HepG2 (cell line): ENCODE measurements around the gene SNED1. TPM values are rescaled to one million over a fixed set of nuclear protein-coding genes. Genes with fewer than 3 reads are reported as not detected.

Experiments
- ATAC-seq: fragments of 200-7000 bp; cut with Tn5 transposase; 3 replicates; pipeline ENCODE4 v1.9.1; 2020; ENCODE audit warnings: mild to moderate bottlenecking, moderate library complexity
- BruUV-seq: library from RNA; stranded (reverse); fragments of 400-500 nt; replicated peaks from 2 replicates; lab custom pipeline; 2021; lab: Mats Ljungman, UMichigan
- CTCF ChIA-PET: fragments of 300-600 bp; formaldehyde crosslinking; extraction: SDS; loops from one replicate; lab custom pipeline; 2021; ENCODE audit warnings: low total read pairs, inconsistent platforms, low intra/inter-chr PET ratio; lab: Yijun Ruan, JAX
- POLR2A ChIA-PET: fragments of 350-600 bp; sonication (Branson Sonifier 250); formaldehyde crosslinking; loops from one replicate; lab custom pipeline; 2020; ENCODE audit warnings: antibody characterized with exemption, inconsistent platforms; lab: Yijun Ruan, JAX
- DNase-seq: peaks from one replicate; pipeline ENCODE4 v3.0.0-alpha.2; 2015; ENCODE audit warnings: low spot score
- FAIRE-seq: peaks from 3 replicates; lab custom pipeline; 2011; peaks lifted over from hg19 to GRCh38; lab: Jason Lieb, UNC
- H2AFZ ChIP-seq: one replicate; pipeline ENCODE4 v1.6.1; 2011; ENCODE audit warnings: low read length, inconsistent platforms
- H3K27ac ChIP-seq: fragments of 300-600 bp; 3 replicates; pipeline ENCODE4 v1.8.0; 2011; ENCODE audit warnings: mixed run types, mild to moderate bottlenecking, mixed read lengths, low read length, inconsistent platforms; ENCODE audit not compliant: insufficient read depth; ENCODE audit errors: extremely low read length
- H3K27me3 ChIP-seq, 2 experiments: fragments of 200-600 bp in 1 of 2; 2 replicates in 1 of 2; 3 replicates in 1 of 2; pipeline versions ENCODE4 v1.6.0 to v1.8.0; 2011; ENCODE audit warnings: low read length in 2 of 2, mild to moderate bottlenecking in 2 of 2, moderate library complexity in 2 of 2, inconsistent platforms in 1 of 2; ENCODE audit not compliant: insufficient read depth in 2 of 2, control insufficient read depth in 1 of 2
- H3K36me3 ChIP-seq, 2 experiments: fragments of 200-600 bp in 1 of 2; replicated peaks in 1 of 2; 2 replicates in 1 of 2; 3 replicates in 1 of 2; pipeline versions ENCODE4 v1.5.1 to v1.8.0; 2011; ENCODE audit warnings: low read length in 2 of 2, inconsistent platforms in 1 of 2; ENCODE audit not compliant: insufficient read depth in 2 of 2, control insufficient read depth in 1 of 2
- H3K4me1 ChIP-seq: 2 replicates; pipeline ENCODE4 v1.5.1; 2012; ENCODE audit warnings: low read length, inconsistent platforms; ENCODE audit not compliant: insufficient read depth
- H3K4me2 ChIP-seq: 2 replicates; pipeline ENCODE4 v1.6.0; 2011; ENCODE audit warnings: low read depth, low read length, inconsistent platforms
- H3K4me3 ChIP-seq, 3 experiments: fragments of 200-600 bp in 1 of 3; sonication (generic), shearing (Covaris generic) in 1 of 3; replicated peaks in 1 of 3; 2 replicates each; pipeline ENCODE4 v1.5.1; 2011 to 2016; ENCODE audit warnings: low read length in 3 of 3, inconsistent platforms in 2 of 3, low read depth in 2 of 3, mild to moderate bottlenecking in 2 of 3, control low read depth in 1 of 3, mixed read lengths in 1 of 3; ENCODE audit not compliant: insufficient read depth in 1 of 3
- H3K79me2 ChIP-seq: one replicate; pipeline ENCODE4 v1.6.1; 2011; ENCODE audit warnings: low read length, inconsistent platforms; ENCODE audit not compliant: insufficient read depth
- H3K9ac ChIP-seq: 2 replicates; pipeline ENCODE4 v1.6.0; 2011; ENCODE audit warnings: mild to moderate bottlenecking, low read depth, low read length, inconsistent platforms; ENCODE audit not compliant: insufficient read depth
- H3K9me3 ChIP-seq: 2 replicates; pipeline ENCODE4 v1.5.1; 2012; ENCODE audit warnings: mild to moderate bottlenecking, low read length
- H4K20me1 ChIP-seq: 2 replicates; pipeline ENCODE4 v1.6.0; 2011; ENCODE audit warnings: inconsistent platforms, mild to moderate bottlenecking, low read length, moderate library complexity; ENCODE audit not compliant: insufficient read depth
- CEBPG ChIP-seq: IDR thresholded peaks from 2 replicates; pipeline ENCODE4 v1.6.1; 2016
- DR1 ChIP-seq: sonication (generic); formaldehyde crosslinking; IDR thresholded peaks from 2 replicates; pipeline ENCODE4 v1.8.0; 2021; ENCODE audit warnings: mild to moderate bottlenecking, missing genetic modification reagents, inconsistent platforms
- HMG20A ChIP-seq: IDR thresholded peaks from 2 replicates; pipeline ENCODE4 v1.6.1; 2016; ENCODE audit warnings: borderline replicate concordance
- NCOA2 ChIP-seq: sonication (generic); formaldehyde crosslinking; IDR thresholded peaks from 2 replicates; pipeline ENCODE4 v1.8.0; 2022; ENCODE audit warnings: inconsistent platforms
- NR1H2 ChIP-seq: sonication (generic); formaldehyde crosslinking; IDR thresholded peaks from 2 replicates; pipeline ENCODE4 v1.8.1; 2022; ENCODE audit warnings: low read depth, missing genetic modification reagents, borderline replicate concordance
- SMARCE1 ChIP-seq: fragments of 450-650 bp; IDR thresholded peaks from 2 replicates; pipeline ENCODE4 v1.6.1; 2017; ENCODE audit warnings: borderline replicate concordance
- SP5 ChIP-seq: IDR thresholded peaks from 2 replicates; pipeline ENCODE4 v1.6.1; 2016; ENCODE audit warnings: low read depth, borderline replicate concordance
- TAF15 ChIP-seq: fragments of 200-400 bp; formaldehyde crosslinking; IDR thresholded peaks from one replicate; pipeline ENCODE4 v1.6.1; 2018; ENCODE audit warnings: mild to moderate bottlenecking, low read depth, low read length; ENCODE audit not compliant: poor library complexity, severe bottlenecking
- ZBTB21 ChIP-seq: sonication (generic); formaldehyde crosslinking; IDR thresholded peaks from 2 replicates; pipeline ENCODE4 v1.4.0; 2020; ENCODE audit warnings: missing genetic modification reagents
- ZFYVE20 ChIP-seq: sonication (generic); formaldehyde crosslinking; IDR thresholded peaks from 2 replicates; pipeline ENCODE4 v1.8.0; 2023; ENCODE audit warnings: low read depth, mild to moderate bottlenecking, moderate library complexity, missing genetic modification reagents, borderline replicate concordance
- ZNF20 ChIP-seq: sonication (generic); formaldehyde crosslinking; IDR thresholded peaks from 2 replicates; pipeline ENCODE4 v1.4.0; 2020; ENCODE audit warnings: mild to moderate bottlenecking, moderate library complexity, missing genetic modification reagents
- ZNF841 ChIP-seq: sonication (generic); formaldehyde crosslinking; IDR thresholded peaks from 2 replicates; pipeline ENCODE4 v1.8.1; 2023; ENCODE audit warnings: missing genetic modification reagents, borderline replicate concordance
- WGBS: methylation state at CpG from one replicate; pipeline ENCODE4 v1.1.6; 2017; ENCODE audit warnings: low lambda C conversion rate; 5-methylcytosine and 5-hydroxymethylcytosine counted together
- in situ Hi-C: cut with HindIII; loops from 2 replicates; pipeline ENCODE4 v1.10.0; 2017; ENCODE audit warnings: low pct_unique_long_range_greater_than_20kb; ENCODE audit not compliant: extremely low pct_ligation_motif_present
- intact Hi-C: fragments of 100-400 bp; cut with micrococcal nuclease; formaldehyde crosslinking; loops from one replicate; pipeline ENCODE4 v1.10.0; 2022; ENCODE audit not compliant: unreplicated experiment
- polyA plus RNA-seq, 8 experiments: library from polyadenylated mRNA; depleted of rRNA in 3 of 8; stranded (reverse) in 7 of 8; unstranded in 1 of 8; fragments of >200 nt; fragmentation: Illumina TruSeq in 4 of 8; extraction: Trizol in 4 of 8; gene quantifications; 2 replicates each; pipeline versions ENCODE4 v1.2.1 to v1.2.3, GENCODE V29; 2011 to 2016; ENCODE audit warnings: low read depth in 4 of 8, missing spikeins in 1 of 8, mixed read lengths in 1 of 8; ENCODE audit not compliant: insufficient read depth in 1 of 8
- total RNA-seq, 5 experiments: library from RNA; depleted of rRNA; stranded (reverse); fragments of >200 nt; fragmentation: Illumina TruSeq; extraction: Trizol; gene quantifications; 2 replicates each; pipeline ENCODE4 v1.2.3, GENCODE V29; 2016; ENCODE audit warnings: low read depth in 1 of 5
- TF ChIP-seq, protein P1 (sequence below): IDR thresholded peaks from 2 replicates; pipeline ENCODE4 v1.6.1; 2016
- TF ChIP-seq, protein P2 (sequence below): sonication (generic); formaldehyde crosslinking; IDR thresholded peaks from 2 replicates; pipeline ENCODE4 v1.5.1; 2020; ENCODE audit warnings: mild to moderate bottlenecking, missing genetic modification reagents, moderate library complexity
- TF ChIP-seq, protein P3 (sequence below): sonication (generic); formaldehyde crosslinking; IDR thresholded peaks from 2 replicates; pipeline ENCODE4 v1.5.1; 2020; ENCODE audit warnings: mild to moderate bottlenecking, moderate library complexity, missing genetic modification reagents
- TF ChIP-seq, protein P4 (sequence below): IDR thresholded peaks from 2 replicates; pipeline ENCODE4 v1.6.1; 2016

SNED1 gene
- total and polyA plus RNA-seq, 2 of the 13 experiments (the other 11 are each of a cell fraction or from before 2014, with no cell fraction given) = 0.15 to 0.65 TPM

DNA sequence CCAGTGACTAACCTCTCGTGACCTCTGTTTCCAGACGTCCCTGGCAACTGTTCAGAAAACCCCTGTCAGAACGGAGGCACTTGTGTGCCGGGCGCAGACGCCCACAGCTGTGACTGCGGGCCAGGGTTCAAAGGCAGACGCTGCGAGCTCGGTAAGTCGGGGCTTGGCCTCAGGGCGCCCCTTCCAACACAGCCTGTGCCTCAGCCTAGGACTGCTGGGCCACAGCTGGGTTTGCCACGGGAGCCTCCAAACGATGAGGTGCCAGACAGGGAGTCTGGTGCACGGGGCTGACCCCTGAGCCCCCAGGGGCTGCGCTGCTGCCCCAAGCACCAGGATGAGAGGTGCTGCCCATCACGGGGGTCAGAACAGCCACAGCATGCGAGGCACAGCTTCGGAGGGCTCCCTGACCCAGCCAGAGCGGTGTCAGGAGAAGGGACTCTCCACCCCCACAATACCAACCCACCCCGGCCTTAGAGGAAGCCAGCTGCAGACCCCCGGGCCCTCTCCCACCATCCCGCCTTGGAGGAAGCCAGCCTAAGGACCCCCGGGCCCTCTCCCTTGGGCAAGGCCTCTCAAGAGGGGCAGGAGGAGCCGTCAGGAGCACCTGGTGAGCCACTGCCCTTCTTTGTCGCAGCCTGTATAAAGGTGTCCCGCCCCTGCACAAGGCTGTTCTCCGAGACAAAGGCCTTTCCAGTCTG, 83.4 kb downstream of the SNED1 start:
- H3K9ac ChIP-seq = peak overlapping the region; percentile 23; the same call in 1 of the 2 replicates
- peak overlapping the region in 1 of 3 experiments; percentile 49; a peak in 1 of 6 replicates for H3K4me3 ChIP-seq
- peak; percentile 59 for ATAC-seq
- no TSS peak for BruUV-seq
- H3K36me3 ChIP-seq = peaks cover 3 to 7% of the 10 kb centered on the region in 2 experiments; a peak in 3 of 5 replicates
- FAIRE-seq = no peak
- peaks cover 28% of the 10 kb centered on the region for H3K4me1 ChIP-seq
- intact Hi-C loops = no loop called here
- DNase-seq = no peak
- ChIA-PET CTCF (no interaction called here), POLR2A (interaction anchor here (1.2 to 1.3 kb wide), 2 partner anchors 11 to 20 kb away, joined by 3 to 6 read pairs; partner anchors contain the start of gene MTERF4)
- WGBS = 58% methylated on average over 11 of the region's 28 CpGs
- no peaks in the 10 kb centered on the region for H3K79me2 ChIP-seq
- H3K9me3 ChIP-seq = no peaks in the 10 kb centered on the region
- H4K20me1 ChIP-seq = no peaks in the 10 kb centered on the region; the same call in 1 of the 2 replicates
- in situ Hi-C loops = no loop called here
- H3K4me2 ChIP-seq = peak overlapping the region; percentile 73
- H2AFZ ChIP-seq = no peak overlapping the region
- no peak overlapping the region for H3K27ac ChIP-seq
- no peaks in the 10 kb centered on the region for H3K27me3 ChIP-seq
- TF ChIP-seq ZBTB21 (no peak), NCOA2 (CRISPR knock-in tag) (no peak), DR1 (no peak), CEBPG (CRISPR knock-in tag) (no peak), ZFYVE20 (CRISPR knock-in tag) (0 out of 2 replicates have a peak, but pooled peaks have one; percentile 37), SP5 (no peak), SMARCE1 (no peak), ZNF841 (CRISPR knock-in tag) (no peak), HMG20A (CRISPR knock-in tag) (no peak), NR1H2 (CRISPR knock-in tag) (no peak), TAF15 (no peak), ZNF20 (CRISPR knock-in tag) (no peak)
- TF ChIP-seq, protein P1, sequence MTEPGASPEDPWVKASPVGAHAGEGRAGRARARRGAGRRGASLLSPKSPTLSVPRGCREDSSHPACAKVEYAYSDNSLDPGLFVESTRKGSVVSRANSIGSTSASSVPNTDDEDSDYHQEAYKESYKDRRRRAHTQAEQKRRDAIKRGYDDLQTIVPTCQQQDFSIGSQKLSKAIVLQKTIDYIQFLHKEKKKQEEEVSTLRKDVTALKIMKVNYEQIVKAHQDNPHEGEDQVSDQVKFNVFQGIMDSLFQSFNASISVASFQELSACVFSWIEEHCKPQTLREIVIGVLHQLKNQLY (CRISPR knock-in tag) = no peak
- TF ChIP-seq, protein P2, sequence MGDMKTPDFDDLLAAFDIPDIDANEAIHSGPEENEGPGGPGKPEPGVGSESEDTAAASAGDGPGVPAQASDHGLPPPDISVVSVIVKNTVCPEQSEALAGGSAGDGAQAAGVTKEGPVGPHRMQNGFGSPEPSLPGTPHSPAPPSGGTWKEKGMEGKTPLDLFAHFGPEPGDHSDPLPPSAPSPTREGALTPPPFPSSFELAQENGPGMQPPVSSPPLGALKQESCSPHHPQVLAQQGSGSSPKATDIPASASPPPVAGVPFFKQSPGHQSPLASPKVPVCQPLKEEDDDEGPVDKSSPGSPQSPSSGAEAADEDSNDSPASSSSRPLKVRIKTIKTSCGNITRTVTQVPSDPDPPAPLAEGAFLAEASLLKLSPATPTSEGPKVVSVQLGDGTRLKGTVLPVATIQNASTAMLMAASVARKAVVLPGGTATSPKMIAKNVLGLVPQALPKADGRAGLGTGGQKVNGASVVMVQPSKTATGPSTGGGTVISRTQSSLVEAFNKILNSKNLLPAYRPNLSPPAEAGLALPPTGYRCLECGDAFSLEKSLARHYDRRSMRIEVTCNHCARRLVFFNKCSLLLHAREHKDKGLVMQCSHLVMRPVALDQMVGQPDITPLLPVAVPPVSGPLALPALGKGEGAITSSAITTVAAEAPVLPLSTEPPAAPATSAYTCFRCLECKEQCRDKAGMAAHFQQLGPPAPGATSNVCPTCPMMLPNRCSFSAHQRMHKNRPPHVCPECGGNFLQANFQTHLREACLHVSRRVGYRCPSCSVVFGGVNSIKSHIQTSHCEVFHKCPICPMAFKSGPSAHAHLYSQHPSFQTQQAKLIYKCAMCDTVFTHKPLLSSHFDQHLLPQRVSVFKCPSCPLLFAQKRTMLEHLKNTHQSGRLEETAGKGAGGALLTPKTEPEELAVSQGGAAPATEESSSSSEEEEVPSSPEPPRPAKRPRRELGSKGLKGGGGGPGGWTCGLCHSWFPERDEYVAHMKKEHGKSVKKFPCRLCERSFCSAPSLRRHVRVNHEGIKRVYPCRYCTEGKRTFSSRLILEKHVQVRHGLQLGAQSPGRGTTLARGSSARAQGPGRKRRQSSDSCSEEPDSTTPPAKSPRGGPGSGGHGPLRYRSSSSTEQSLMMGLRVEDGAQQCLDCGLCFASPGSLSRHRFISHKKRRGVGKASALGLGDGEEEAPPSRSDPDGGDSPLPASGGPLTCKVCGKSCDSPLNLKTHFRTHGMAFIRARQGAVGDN (CRISPR knock-in tag) = 0 out of 2 replicates have a peak, but pooled peaks have one; percentile 38
- TF ChIP-seq, protein P3, sequence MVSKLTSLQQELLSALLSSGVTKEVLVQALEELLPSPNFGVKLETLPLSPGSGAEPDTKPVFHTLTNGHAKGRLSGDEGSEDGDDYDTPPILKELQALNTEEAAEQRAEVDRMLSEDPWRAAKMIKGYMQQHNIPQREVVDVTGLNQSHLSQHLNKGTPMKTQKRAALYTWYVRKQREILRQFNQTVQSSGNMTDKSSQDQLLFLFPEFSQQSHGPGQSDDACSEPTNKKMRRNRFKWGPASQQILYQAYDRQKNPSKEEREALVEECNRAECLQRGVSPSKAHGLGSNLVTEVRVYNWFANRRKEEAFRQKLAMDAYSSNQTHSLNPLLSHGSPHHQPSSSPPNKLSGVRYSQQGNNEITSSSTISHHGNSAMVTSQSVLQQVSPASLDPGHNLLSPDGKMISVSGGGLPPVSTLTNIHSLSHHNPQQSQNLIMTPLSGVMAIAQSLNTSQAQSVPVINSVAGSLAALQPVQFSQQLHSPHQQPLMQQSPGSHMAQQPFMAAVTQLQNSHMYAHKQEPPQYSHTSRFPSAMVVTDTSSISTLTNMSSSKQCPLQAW (CRISPR knock-in tag) = no peak
- TF ChIP-seq, protein P4, sequence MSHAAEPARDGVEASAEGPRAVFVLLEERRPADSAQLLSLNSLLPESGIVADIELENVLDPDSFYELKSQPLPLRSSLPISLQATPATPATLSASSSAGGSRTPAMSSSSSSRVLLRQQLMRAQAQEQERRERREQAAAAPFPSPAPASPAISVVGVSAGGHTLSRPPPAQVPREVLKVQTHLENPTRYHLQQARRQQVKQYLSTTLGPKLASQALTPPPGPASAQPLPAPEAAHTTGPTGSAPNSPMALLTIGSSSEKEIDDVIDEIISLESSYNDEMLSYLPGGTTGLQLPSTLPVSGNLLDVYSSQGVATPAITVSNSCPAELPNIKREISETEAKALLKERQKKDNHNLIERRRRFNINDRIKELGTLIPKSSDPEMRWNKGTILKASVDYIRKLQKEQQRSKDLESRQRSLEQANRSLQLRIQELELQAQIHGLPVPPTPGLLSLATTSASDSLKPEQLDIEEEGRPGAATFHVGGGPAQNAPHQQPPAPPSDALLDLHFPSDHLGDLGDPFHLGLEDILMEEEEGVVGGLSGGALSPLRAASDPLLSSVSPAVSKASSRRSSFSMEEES (CRISPR knock-in tag) = no peak
